A549 (cell line): ENCODE results near the gene SELENOM. TPM values are rescaled to one million over a fixed set of nuclear protein-coding genes. Genes with fewer than 3 reads are reported as not detected.

ENCODE experiments used
- ATAC-seq, 2 experiments: fragments of 200-7000 bp in 1 of 2; fragments of >200 bp in 1 of 2; cut with Nextera tagmentation in 1 of 2; cut with Tn5 transposase in 1 of 2; 3 replicates each; pipeline versions ENCODE4 v1.8.0 to v1.9.1; 2018 to 2020; ENCODE audit warnings: mild to moderate bottlenecking in 1 of 2, moderate library complexity in 1 of 2
- CTCF ChIA-PET: fragments of 300-600 bp; sonication (Branson Sonifier 250); formaldehyde crosslinking; extraction: SDS; loops from one replicate; lab custom pipeline; 2021; ENCODE audit warnings: antibody characterized with exemption, inconsistent platforms; lab: Yijun Ruan, JAX
- POLR2A ChIA-PET: fragments of 350-600 bp; formaldehyde crosslinking; extraction: SDS; loops from one replicate; lab custom pipeline; 2021; ENCODE audit warnings: antibody characterized with exemption, inconsistent platforms; lab: Yijun Ruan, JAX
- DNase-seq, 2 experiments: peaks; one replicate each; pipeline versions ENCODE4 v3.0.0 to v3.0.0-alpha.2; 2011 to 2016; ENCODE audit warnings: low read depth in 1 of 2, low spot score in 1 of 2
- FAIRE-seq: peaks from 2 replicates; lab custom pipeline; 2011; peaks lifted over from hg19 to GRCh38; lab: Jason Lieb, UNC
- H3K27ac ChIP-seq, 2 experiments: fragments of >200 bp; sonication (Bioruptor Twin); formaldehyde crosslinking; 3 replicates each; pipeline ENCODE4 v1.5.1; 2016 to 2017
- H3K4me1 ChIP-seq: fragments of >200 bp; sonication (Bioruptor Twin); formaldehyde crosslinking; 3 replicates; pipeline ENCODE4 v1.6.1; 2016
- H3K4me2 ChIP-seq: fragments of >200 bp; sonication (Bioruptor Twin); formaldehyde crosslinking; 3 replicates; pipeline ENCODE4 v1.6.1; 2016
- H3K4me3 ChIP-seq: fragments of >200 bp; sonication (Bioruptor Twin); formaldehyde crosslinking; 3 replicates; pipeline ENCODE4 v1.5.1; 2016
- H3K9me3 ChIP-seq: fragments of >200 bp; sonication (Bioruptor Twin); formaldehyde crosslinking; 3 replicates; pipeline ENCODE4 v1.6.1; 2016
- ATOH8 ChIP-seq: fragments of 250-450 bp; sonication (Bioruptor Pico); IDR thresholded peaks from 2 replicates; pipeline ENCODE4 v1.5.0; 2020; ENCODE audit warnings: low read depth, mild to moderate bottlenecking, moderate library complexity
- CBX2 ChIP-seq: fragments of 200-600 bp; sonication (generic); IDR thresholded peaks from 2 replicates; pipeline ENCODE4 v1.6.1; 2016; ENCODE audit warnings: low read depth, mild to moderate bottlenecking, borderline replicate concordance
- CBX8 ChIP-seq: fragments of 200-600 bp; sonication (generic); IDR thresholded peaks from 2 replicates; pipeline ENCODE4 v1.6.1; 2016
- CHD4 ChIP-seq: fragments of 200-600 bp; sonication (generic); IDR thresholded peaks from 2 replicates; pipeline ENCODE4 v1.6.1; 2016; ENCODE audit warnings: antibody characterized with exemption, mild to moderate bottlenecking, borderline replicate concordance
- CTCF ChIP-seq: fragments of >200 bp; sonication (Bioruptor Twin); formaldehyde crosslinking; IDR thresholded peaks from 3 replicates; pipeline ENCODE4 v1.5.1; 2016
- E2F6 ChIP-seq: IDR thresholded peaks from 2 replicates; pipeline ENCODE4 v1.6.1; 2012; ENCODE audit warnings: low read depth, borderline replicate concordance
- EHMT2 ChIP-seq: fragments of 200-600 bp; sonication (generic); IDR thresholded peaks from 2 replicates; pipeline ENCODE4 v1.6.1; 2016; ENCODE audit warnings: antibody characterized with exemption, low read depth, mild to moderate bottlenecking, moderate library complexity
- ELK1 ChIP-seq: fragments of 150-350 bp; IDR thresholded peaks from 2 replicates; pipeline ENCODE4 v1.6.1; 2014; ENCODE audit warnings: low read depth, mild to moderate bottlenecking, low read length
- ESRRA ChIP-seq: fragments of 150-350 bp; IDR thresholded peaks from 2 replicates; pipeline ENCODE4 v1.6.1; 2014; ENCODE audit warnings: mild to moderate bottlenecking, low read length, borderline replicate concordance
- FOSL2 ChIP-seq, 2 experiments: fragments of 450-650 bp in 1 of 2; fragments of >200 bp in 1 of 2; sonication (Bioruptor Twin) in 1 of 2; formaldehyde crosslinking; IDR thresholded peaks; 2 replicates each; pipeline versions ENCODE4 v1.5.0 to v1.6.1; 2016 to 2020; ENCODE audit warnings: mild to moderate bottlenecking in 1 of 2, moderate library complexity in 1 of 2
- HDAC2 ChIP-seq: fragments of 200-600 bp; sonication (generic); IDR thresholded peaks from 2 replicates; pipeline ENCODE4 v1.6.1; 2016
- HES2 ChIP-seq: fragments of >200 bp; sonication (Bioruptor Twin); formaldehyde crosslinking; IDR thresholded peaks from 2 replicates; pipeline ENCODE4 v1.6.1; 2016
- HOXA7 ChIP-seq: fragments of 250-450 bp; sonication (Bioruptor Pico); IDR thresholded peaks from 2 replicates; pipeline ENCODE4 v1.5.0; 2020; ENCODE audit warnings: mild to moderate bottlenecking, moderate library complexity
- JUN ChIP-seq, 2 experiments: fragments of >200 bp; sonication (Bioruptor Twin); formaldehyde crosslinking; IDR thresholded peaks; 2 replicates in 1 of 2; 3 replicates in 1 of 2; pipeline ENCODE4 v1.6.1; 2016 to 2017
- JUNB ChIP-seq: fragments of >200 bp; sonication (Bioruptor Twin); formaldehyde crosslinking; IDR thresholded peaks from 2 replicates; pipeline ENCODE4 v1.6.1; 2016
- KDM1A ChIP-seq: fragments of 200-600 bp; sonication (generic); IDR thresholded peaks from 2 replicates; pipeline ENCODE4 v1.6.1; 2016; ENCODE audit warnings: low read depth, mild to moderate bottlenecking
- KDM5A ChIP-seq: fragments of 200-600 bp; sonication (generic); IDR thresholded peaks from 2 replicates; pipeline ENCODE4 v1.6.1; 2016; ENCODE audit warnings: antibody characterized with exemption, mild to moderate bottlenecking
- MAFK ChIP-seq: fragments of 450-650 bp; IDR thresholded peaks from 2 replicates; pipeline ENCODE4 v1.6.1; 2014; ENCODE audit not compliant: partially characterized antibody
- MYC ChIP-seq: IDR thresholded peaks from 2 replicates; pipeline ENCODE4 v1.6.1; 2012; ENCODE audit warnings: mild to moderate bottlenecking, inconsistent platforms, low read length, improper control_type of control experiment, borderline replicate concordance
- NFE2L2 ChIP-seq: fragments of 150-350 bp; conservative IDR thresholded peaks from 2 replicates; pipeline ENCODE4 v1.6.1; 2014; ENCODE audit warnings: low read length
- NR3C1 ChIP-seq: fragments of >200 bp; sonication (Bioruptor Twin); formaldehyde crosslinking; IDR thresholded peaks from 3 replicates; pipeline ENCODE4 v1.6.1; 2017
- PHF8 ChIP-seq: fragments of 200-600 bp; sonication (generic); IDR thresholded peaks from 2 replicates; pipeline ENCODE4 v1.6.1; 2016; ENCODE audit warnings: low read depth, mild to moderate bottlenecking, antibody characterized with exemption, moderate library complexity, borderline replicate concordance
- POLR2A ChIP-seq: IDR thresholded peaks from 2 replicates; pipeline ENCODE4 v1.6.1; 2012; ENCODE audit warnings: mild to moderate bottlenecking, low read length
- RAD21 ChIP-seq, 2 experiments: fragments of >200 bp in 1 of 2; sonication (Bioruptor Twin) in 1 of 2; formaldehyde crosslinking in 1 of 2; IDR thresholded peaks in 1 of 2; conservative IDR thresholded peaks in 1 of 2; 2 replicates in 1 of 2; 3 replicates in 1 of 2; pipeline ENCODE4 v1.6.1; 2012 to 2018; ENCODE audit warnings: inconsistent platforms in 1 of 2
- SMC3 ChIP-seq: fragments of >200 bp; sonication (Bioruptor Twin); formaldehyde crosslinking; IDR thresholded peaks from 3 replicates; pipeline ENCODE4 v1.6.1; 2018; ENCODE audit warnings: inconsistent platforms
- USF2 ChIP-seq: fragments of 450-650 bp; IDR thresholded peaks from 2 replicates; pipeline ENCODE4 v1.6.1; 2014; ENCODE audit warnings: antibody characterized with exemption
- WGBS: methylation state at CpG from one replicate; pipeline ENCODE4 v1.1.6; 2017; ENCODE audit errors: missing lambda C conversion rate; 5-methylcytosine and 5-hydroxymethylcytosine counted together
- polyA minus RNA-seq: library from RNA; depleted of rRNA, polyadenylated mRNA; stranded (reverse); fragments of >200 nt; gene quantifications from 2 replicates; pipeline ENCODE4 v1.2.3, GENCODE V29; 2011; rRNA and poly(A)+ RNA removed
- polyA plus RNA-seq, 4 experiments: library from polyadenylated mRNA; depleted of rRNA in 3 of 4; stranded (reverse); fragments of >200 nt; fragmentation: RNase III in 1 of 4; extraction: RNeasy Plus Mini Kit Qiagen cat#74134 plus additional on column Dnase treatment in 1 of 4; gene quantifications; 2 replicates in 3 of 4; 3 replicates in 1 of 4; pipeline ENCODE4 v1.2.3, GENCODE V29; 2011 to 2017

The SELENOM gene
- 14.2 and 15.3 TPM in 2 replicates for polyA plus RNA-seq (2011; rRNA removed)
- polyA plus RNA-seq (2012; cell fraction: cytosol; rRNA removed), result 62.7 and 76.5 TPM in 2 replicates
- 82.5 and 94.7 TPM in 2 replicates for polyA plus RNA-seq (2012; cell fraction: nucleus; rRNA removed)
- polyA plus RNA-seq (2017; fragmentation: RNase III; extraction: RNeasy Plus Mini Kit Qiagen cat#74134 plus additional on column Dnase treatment), result 46.4 to 50.2 TPM (median 46.5 TPM) in 3 replicates
- 12.4 and 18.3 TPM in 2 replicates for polyA minus RNA-seq

- CTCF ChIA-PET, result interaction anchor here (0.6 to 3.9 kb wide), 44 partner anchors 8 to 536 kb away, joined by 3 to 50 read pairs (median 4); partner anchors contain the start of genes INPP5J, PLA2G3 and RNF185
- TF ChIP-seq MYC (no peak), NFE2L2 (no peak), RAD21 (conservative IDR thresholded peaks at IDR 0.05 in 1 of 2, IDR thresholded peaks at IDR 0.05 in 1 of 2) (peak; percentile 74 to 84), CBX8 (no peak), KDM5A (0 out of 2 replicates have a peak, but pooled peaks have one; percentile 28), POLR2A (peak; percentile 55), E2F6 (0 out of 2 replicates have a peak, but pooled peaks have one; percentile 30), SMC3 (peak; percentile 87), JUNB (no peak), CHD4 (no peak), PHF8 (peak; percentile 72; the same call in 1 of the 2 replicates), JUN (IDR thresholded peaks at IDR 0.05) (0 out of 5 replicates have a peak, but pooled peaks of 1 of the 2 experiments have one; percentile 34), KDM1A (no peak), HOXA7 (CRISPR knock-in tag) (no peak), CTCF (peak; percentile 77)
- peak; percentile 94 to 98 for ATAC-seq
- DNase-seq, result peak; percentile 80 to 96
- Histone ChIP-seq H3K4me3 (peak within 1 kb of the TSS; percentile 66), H3K9me3 (no peaks in the 10 kb centered on the region), H3K4me2 (peak within 1 kb of the TSS; percentile 79), H3K27ac (peak within 1 kb of the TSS; percentile 78 to 91), H3K4me1 (peaks cover 7% of the 10 kb centered on the region)
- no peak for FAIRE-seq
- POLR2A ChIA-PET, result interaction anchor here (0.6 to 1.0 kb wide), 7 partner anchors 10 to 139 kb away, joined by 3 to 8 read pairs (median 3); partner anchors contain the start of genes INPP5J, MORC2 and SMTN
- under 1% methylated on average over 12 of the region's 67 CpGs for WGBS
Measured at GRCh38 chr22:31107178-31107893, at the start of gene SELENOM. SELENOM (minus strand) TSS chr22:31107568; CDS start chr22:31107505, 63 bp downstream.

- no peak for ATAC-seq
- H3K4me3 ChIP-seq, result no peak overlapping the region
- TF ChIP-seq EHMT2, result no peak
- no peak for TF ChIP-seq HES2
- TF ChIP-seq FOSL2 (IDR thresholded peaks at IDR 0.05), result no peak
- TF ChIP-seq FOSL2 (CRISPR knock-in tag; IDR thresholded peaks at IDR 0.05), result no peak
- no peak for TF ChIP-seq ESRRA
- TF ChIP-seq ELK1, result no peak
- TF ChIP-seq USF2, result no peak
- no peak for TF ChIP-seq JUN (IDR thresholded peaks at IDR 0.05)
- no peak for TF ChIP-seq CTCF
- TF ChIP-seq NFE2L2, result no peak
- no peak for TF ChIP-seq MYC
- TF ChIP-seq CBX2, result no peak
- TF ChIP-seq MAFK, result no peak
- TF ChIP-seq ATOH8 (CRISPR knock-in tag), result no peak
- no peak for TF ChIP-seq NR3C1
- TF ChIP-seq HDAC2, result no peak
Measured at GRCh38 chr22:31155422-31155821, 48.1 kb upstream of the SELENOM start.

More at GRCh38 chr22:31155422-31155821, 48.1 kb upstream of the SELENOM start:
- Histone ChIP-seq H3K4me2 (no peak overlapping the region), H3K4me1 (no peaks in the 10 kb centered on the region), H3K9me3 (no peaks in the 10 kb centered on the region), H3K27ac (no peak overlapping the region)
- CTCF ChIA-PET, result interaction anchor here (1.3 to 6.6 kb wide), 3 partner anchors 13 to 56 kb away, joined by 4 to 50 read pairs (median 4); partner anchors contain the start of gene SELENOM
- POLR2A ChIA-PET, result no interaction called here
- WGBS, result 18% methylated on average over 3 of the region's 3 CpGs
- no peak for DNase-seq
- no peak for FAIRE-seq
